Body of pancreas (tissue), 4 donors: ENCODE results near the gene PANX1. TPM values are rescaled to one million over a fixed set of nuclear protein-coding genes. Genes with fewer than 3 reads are reported as not detected.

Experiments
- ATAC-seq: fragments of 150-250 bp; one replicate; pipeline ENCODE4 v1.9.1; 2016
- DNase-seq, 4 donors: peaks; one replicate each; pipeline ENCODE4 v3.0.0-alpha.2; 2019
- H3K27ac ChIP-seq, 4 donors: fragments of 200-600 bp; sonication (generic); 1 replicate in 3 of 4; 2 replicates in 1 of 4; pipeline versions ENCODE4 v1.5.1 to v1.6.1; 2016 to 2019; ENCODE audit warnings: mild to moderate bottlenecking in 1 of 4, mixed read lengths in 1 of 4, moderate library complexity in 1 of 4
- H3K27me3 ChIP-seq, 2 donors: fragments of 200-600 bp; sonication (generic); one replicate each; pipeline ENCODE4 v1.6.0; 2016; ENCODE audit warnings: mild to moderate bottlenecking in 1 of 2
- H3K36me3 ChIP-seq, 2 donors: fragments of 200-600 bp; sonication (generic); replicated peaks in 1 of 2; 2 replicates each; pipeline ENCODE4 v1.5.1; 2016; ENCODE audit warnings: low read depth in 2 of 2; ENCODE audit not compliant: insufficient read depth in 1 of 2
- H3K4me1 ChIP-seq: fragments of 200-600 bp; sonication (generic); one replicate; pipeline ENCODE4 v1.6.0; 2016
- H3K4me3 ChIP-seq, 2 donors: fragments of 200-600 bp; sonication (generic); 1 replicate in 1 of 2; 2 replicates in 1 of 2; pipeline ENCODE4 v1.5.1; 2016 to 2019
- H3K9me3 ChIP-seq, 3 donors: fragments of 200-600 bp; sonication (generic); 1 replicate in 2 of 3; 2 replicates in 1 of 3; pipeline ENCODE4 v1.5.1; 2016
- POLR2A ChIP-seq, 3 donors: fragments of 450-650 bp; IDR thresholded peaks; one replicate each; pipeline ENCODE4 v1.6.1; 2016; ENCODE audit warnings: antibody characterized with exemption in 3 of 3, mild to moderate bottlenecking in 2 of 3
- WGBS, 2 donors: methylation state at CpG; one replicate each; pipeline ENCODE4 v1.1.5; 2017; 5-methylcytosine and 5-hydroxymethylcytosine counted together
- intact Hi-C: fragments of 100-400 bp; cut with DNase I; formaldehyde crosslinking; loops from one replicate; pipeline ENCODE4 v1.15.1; 2023
- total RNA-seq, 2 donors: library from RNA; depleted of rRNA; stranded (reverse); fragments of >200 nt; gene quantifications; one replicate each; pipeline ENCODE4 v1.1.0, GENCODE V29; 2016
- TF ChIP-seq, protein P1 (sequence below), 7 experiments: fragments of 450-650 bp in 4 of 7; fragments of 200-600 bp in 3 of 7; sonication (generic) in 3 of 7; IDR thresholded peaks; one replicate each; pipeline ENCODE4 v1.5.1; 2016 to 2019; ENCODE audit warnings: antibody characterized with exemption in 7 of 7

PANX1 gene
- total RNA-seq, 2 donors from 2014 or later = 8.6 to 14.2 TPM

DNA sequence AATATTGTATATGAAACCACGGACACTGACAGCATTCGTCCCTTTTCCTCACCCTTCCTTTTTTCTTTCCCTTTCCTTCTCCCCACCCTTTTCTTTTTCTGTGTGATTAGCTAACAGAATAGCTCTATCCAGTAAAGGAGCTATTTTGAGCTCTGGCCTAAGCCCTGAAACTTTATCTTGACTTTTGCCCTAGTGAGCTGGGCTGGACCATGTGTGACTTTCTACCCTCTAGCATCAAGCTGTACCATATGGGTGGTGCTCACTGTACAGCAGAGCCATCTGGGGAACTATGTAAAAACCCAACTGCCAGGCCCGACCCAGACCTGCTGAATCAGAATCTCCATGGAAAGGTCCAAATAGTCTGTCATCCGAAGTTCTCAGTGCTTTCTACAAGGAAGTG is 21.9 kb upstream of the PANX1 start:
- Histone ChIP-seq H3K27me3 (no peaks in the 10 kb centered on the region), H3K9me3 (no peaks in the 10 kb centered on the region), H3K27ac (no peak overlapping the region), H3K4me1 (no peaks in the 10 kb centered on the region), H3K36me3 (no peaks in the 10 kb centered on the region), H3K4me3 (no peak overlapping the region)
- no peak for DNase-seq
- ATAC-seq = no peak
- TF ChIP-seq POLR2A (IDR thresholded peaks at IDR 0.05) = no peak
- TF ChIP-seq, protein P1, sequence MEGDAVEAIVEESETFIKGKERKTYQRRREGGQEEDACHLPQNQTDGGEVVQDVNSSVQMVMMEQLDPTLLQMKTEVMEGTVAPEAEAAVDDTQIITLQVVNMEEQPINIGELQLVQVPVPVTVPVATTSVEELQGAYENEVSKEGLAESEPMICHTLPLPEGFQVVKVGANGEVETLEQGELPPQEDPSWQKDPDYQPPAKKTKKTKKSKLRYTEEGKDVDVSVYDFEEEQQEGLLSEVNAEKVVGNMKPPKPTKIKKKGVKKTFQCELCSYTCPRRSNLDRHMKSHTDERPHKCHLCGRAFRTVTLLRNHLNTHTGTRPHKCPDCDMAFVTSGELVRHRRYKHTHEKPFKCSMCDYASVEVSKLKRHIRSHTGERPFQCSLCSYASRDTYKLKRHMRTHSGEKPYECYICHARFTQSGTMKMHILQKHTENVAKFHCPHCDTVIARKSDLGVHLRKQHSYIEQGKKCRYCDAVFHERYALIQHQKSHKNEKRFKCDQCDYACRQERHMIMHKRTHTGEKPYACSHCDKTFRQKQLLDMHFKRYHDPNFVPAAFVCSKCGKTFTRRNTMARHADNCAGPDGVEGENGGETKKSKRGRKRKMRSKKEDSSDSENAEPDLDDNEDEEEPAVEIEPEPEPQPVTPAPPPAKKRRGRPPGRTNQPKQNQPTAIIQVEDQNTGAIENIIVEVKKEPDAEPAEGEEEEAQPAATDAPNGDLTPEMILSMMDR (IDR thresholded peaks at IDR 0.05) = no peak
- intact Hi-C loops = no loop called here
- 80 to 88% methylated on average over 4 of the region's 4 CpGs for WGBS, 2 donors

- no peaks in the 10 kb centered on the region for H3K36me3 ChIP-seq
- WGBS, 2 donors = 88 to 97% methylated on average over 1 of the region's 1 CpG
- intact Hi-C loops = no loop called here
Measured at GRCh38 chr11:94107363-94107762, 21.3 kb upstream of the PANX1 start.

DNA sequence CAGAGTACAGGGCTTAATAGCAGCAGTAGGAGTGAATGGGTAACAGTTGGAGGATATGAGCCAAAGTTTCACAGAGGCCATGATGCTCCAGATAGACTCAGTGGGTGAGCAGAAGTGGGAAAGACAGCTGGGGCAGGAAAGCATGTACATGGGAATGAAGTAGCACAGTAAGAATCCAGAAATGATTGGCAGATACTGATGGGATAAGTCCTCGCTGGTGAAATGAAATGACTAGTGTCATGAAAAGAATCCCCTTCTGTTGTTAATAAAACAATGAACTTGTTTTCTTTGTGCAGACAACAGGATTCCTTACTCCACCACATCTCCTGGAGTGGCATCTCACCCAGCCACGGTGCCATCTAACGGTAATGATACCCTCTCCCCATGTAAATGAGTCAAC is 17.4 kb upstream of the PANX1 start:
- Histone ChIP-seq H3K4me3 (no peak overlapping the region), H3K9me3 (no peaks in the 10 kb centered on the region), H3K27ac (no peak overlapping the region), H3K36me3 (no peaks in the 10 kb centered on the region), H3K4me1 (peaks cover 6% of the 10 kb centered on the region), H3K27me3 (no peaks in the 10 kb centered on the region)
- TF ChIP-seq, protein P1 (IDR thresholded peaks at IDR 0.05) = no peak
- no peak for TF ChIP-seq POLR2A (IDR thresholded peaks at IDR 0.05)
- no peak for DNase-seq
- intact Hi-C loops = no loop called here
- ATAC-seq = no peak
- 83 to 90% methylated on average over 3 of the region's 3 CpGs for WGBS, 2 donors

More at GRCh38 chr11:94107363-94107762, 21.3 kb upstream of the PANX1 start:
- Histone ChIP-seq H3K4me3 (no peak overlapping the region), H3K27me3 (no peaks in the 10 kb centered on the region), H3K4me1 (no peaks in the 10 kb centered on the region), H3K27ac (no peak overlapping the region), H3K9me3 (no peaks in the 10 kb centered on the region)
- no peak for DNase-seq
- ATAC-seq = no peak
- TF ChIP-seq, protein P1 (IDR thresholded peaks at IDR 0.05) = no peak
- no peak for TF ChIP-seq POLR2A (IDR thresholded peaks at IDR 0.05)

DNA sequence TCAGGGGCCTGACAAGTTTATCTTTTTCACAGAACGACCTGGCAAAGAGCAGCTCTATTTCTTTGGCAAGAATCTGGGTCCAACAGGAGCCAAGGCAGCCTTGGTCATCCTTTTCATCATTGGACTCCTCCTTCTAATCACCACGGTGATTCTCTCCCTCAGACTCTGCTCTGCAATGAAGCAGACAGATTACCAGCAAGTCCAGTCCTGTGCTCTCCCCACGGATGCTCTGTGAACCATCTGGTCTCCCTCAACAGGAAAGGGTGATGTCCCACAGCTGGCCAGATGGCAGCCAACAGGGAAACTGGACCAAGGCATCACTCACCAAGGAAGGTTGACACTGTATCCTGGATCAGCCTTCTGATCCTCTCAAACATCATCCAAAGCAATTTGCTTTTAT is 17.0 kb upstream of the PANX1 start:
- no peaks in the 10 kb centered on the region for H3K9me3 ChIP-seq
- 42 to 63% methylated on average over 3 of the region's 3 CpGs for WGBS, 2 donors
- no peak overlapping the region for H3K27ac ChIP-seq
- H3K4me3 ChIP-seq = no peak overlapping the region
- no peak for TF ChIP-seq POLR2A (IDR thresholded peaks at IDR 0.05)
- TF ChIP-seq, protein P1 (IDR thresholded peaks at IDR 0.05) = no peak
- H3K36me3 ChIP-seq = no peaks in the 10 kb centered on the region
- H3K27me3 ChIP-seq = no peaks in the 10 kb centered on the region
- intact Hi-C loops = no loop called here
- H3K4me1 ChIP-seq = peaks cover 10% of the 10 kb centered on the region
- no peak for ATAC-seq
- no peak for DNase-seq

DNA sequence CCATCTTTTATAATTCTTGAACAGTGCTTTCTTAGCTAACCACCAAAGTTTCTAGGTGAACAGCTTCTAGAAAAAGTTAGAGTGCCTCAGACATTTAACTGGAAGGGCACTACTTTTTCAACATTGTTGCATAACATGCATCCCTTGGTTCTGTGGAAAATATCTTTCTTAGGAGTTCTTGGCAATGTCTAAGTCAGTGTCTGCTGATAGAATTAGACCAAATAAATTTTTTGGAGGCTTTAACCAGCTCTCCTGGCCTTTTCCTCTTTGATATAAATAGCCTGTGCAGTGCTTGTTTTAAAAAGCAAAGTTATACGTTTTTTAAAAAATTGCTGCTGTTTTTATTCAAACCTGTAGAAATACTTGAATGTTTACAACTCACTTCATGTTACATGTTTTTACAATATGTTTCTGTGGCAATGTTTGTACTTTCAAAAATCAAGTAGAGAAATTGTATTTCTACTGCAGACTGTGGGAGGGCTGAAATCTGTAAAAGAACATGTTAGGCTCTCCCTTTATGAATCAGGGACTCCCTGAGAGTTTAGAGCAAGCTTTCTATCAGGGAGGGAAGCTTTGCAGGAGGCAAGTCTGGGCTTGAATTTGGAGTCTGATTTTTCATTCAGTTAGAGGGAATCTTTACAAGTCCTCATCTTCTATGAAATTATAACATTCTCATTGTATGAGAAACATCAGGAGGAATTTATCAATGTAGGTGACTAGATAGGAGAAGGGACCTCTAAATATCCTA is 16.3 kb upstream of the PANX1 start:
- no peak for TF ChIP-seq POLR2A (IDR thresholded peaks at IDR 0.05)
- TF ChIP-seq, protein P1 (IDR thresholded peaks at IDR 0.05) = no peak
- intact Hi-C loops = no loop called here
- WGBS, 2 donors = 55 to 67% methylated on average over 1 of the region's 1 CpG
- H3K36me3 ChIP-seq = no peaks in the 10 kb centered on the region
- H3K27me3 ChIP-seq = no peaks in the 10 kb centered on the region
- no peak overlapping the region for H3K4me3 ChIP-seq
- no peak for DNase-seq
- no peak for ATAC-seq
- H3K27ac ChIP-seq = no peak overlapping the region
- H3K4me1 ChIP-seq = peaks cover 17% of the 10 kb centered on the region
- no peaks in the 10 kb centered on the region for H3K9me3 ChIP-seq
